Stimulated activated CD8-positive, alpha-beta memory T cell treated with anti-CD3 and anti-CD28 coated beads, Interleukin-2, amount 100 ng/mL, for 48 hours (primary cell): Measurements from ENCODE around the gene GFRA1.

Source experiments
- DNase-seq, 2 donors: peaks; one replicate each; pipeline ENCODE4 v3.0.0-alpha.2; 2020; ENCODE audit warnings: low read depth in 2 of 2

The GFRA1 gene

GRCh38 chr10:116029826-116030225 is 243.2 kb downstream of the GFRA1 start:
- DNase-seq, result no peak

GRCh38 chr10:116027355-116027754 is 245.7 kb downstream of the GFRA1 start:
- no peak for DNase-seq

- DNase-seq, result no peak
Measured at GRCh38 chr10:116026725-116027124, 246.3 kb downstream of the GFRA1 start.

GRCh38 chr10:116026315-116026714 is 246.7 kb downstream of the GFRA1 start:
- DNase-seq, result no peak

GRCh38 chr10:116024271-116024878 is 248.6 kb downstream of the GFRA1 start:
- no peak for DNase-seq

- no peak for DNase-seq
Measured at GRCh38 chr10:116017405-116017804, 255.6 kb downstream of the GFRA1 start.

GRCh38 chr10:116015583-116016333 is 257.2 kb downstream of the GFRA1 start:
- DNase-seq, result no peak

GRCh38 chr10:116014871-116015582 is 258.0 kb downstream of the GFRA1 start:
- no peak for DNase-seq

- no peak for DNase-seq
Measured at GRCh38 chr10:116014326-116014725, 258.7 kb downstream of the GFRA1 start.

- no peak for DNase-seq
Measured at GRCh38 chr10:116011929-116012328, 261.1 kb downstream of the GFRA1 start.

- no peak for DNase-seq
Measured at GRCh38 chr10:116007256-116007891, 265.6 kb downstream of the GFRA1 start.
